ENCODE data around the gene MRM2.
A peak's percentile ranks its signal among the peaks of the same experiment; 100 is the strongest.

Gene MRM2

GRCh38 chr7:2264158-2264557 is 22.2 kb upstream of the MRM2 start:
- DNase-seq, result no peak

GRCh38 chr7:2263176-2263575 is 21.2 kb upstream of the MRM2 start:
- no peak for DNase-seq

GRCh38 chr7:2261611-2262010 is 19.6 kb upstream of the MRM2 start:
- no peak for DNase-seq

- no peak for DNase-seq
Measured at GRCh38 chr7:2260820-2261219, 18.8 kb upstream of the MRM2 start.

- DNase-seq, result no peak
Measured at GRCh38 chr7:2259480-2259879, 17.5 kb upstream of the MRM2 start.

- no peak for DNase-seq
Measured at GRCh38 chr7:2258661-2259365, 16.8 kb upstream of the MRM2 start.

GRCh38 chr7:2257651-2258050 is 15.6 kb upstream of the MRM2 start:
- no peak for DNase-seq

- no peak for DNase-seq
Measured at GRCh38 chr7:2257046-2257551, 15.1 kb upstream of the MRM2 start.

GRCh38 chr7:2256306-2257045 is 14.5 kb upstream of the MRM2 start:
- DNase-seq, result no peak

GRCh38 chr7:2255145-2256139 is 13.4 kb upstream of the MRM2 start:
- DNase-seq, result no peak

GRCh38 chr7:2254429-2255144 is 12.6 kb upstream of the MRM2 start:
- no peak for DNase-seq

- DNase-seq, result no peak
Measured at GRCh38 chr7:2253525-2254244, 11.7 kb upstream of the MRM2 start.

GRCh38 chr7:2253021-2253420 is 11.0 kb upstream of the MRM2 start:
- no peak for DNase-seq

GRCh38 chr7:2251841-2252771 is 10.1 kb upstream of the MRM2 start:
- DNase-seq, result no peak

GRCh38 chr7:2251381-2251780 is 9.4 kb upstream of the MRM2 start:
- no peak for DNase-seq

GRCh38 chr7:2249744-2250323 is 7.8 kb upstream of the MRM2 start:
- DNase-seq, result no peak

GRCh38 chr7:2248984-2249694 is 7.1 kb upstream of the MRM2 start:
- DNase-seq, result peak; percentile 91

- DNase-seq, result no peak
Measured at GRCh38 chr7:2247141-2247995, 5.4 kb upstream of the MRM2 start.
